Activated gamma-delta T cell treated with anti-CD3 and anti-CD28 coated beads, Interleukin-2, amount 50 U/mL, for 16 hours (primary cell): ENCODE data around the gene CAPN11.

Experiments used
- DNase-seq: peaks from one replicate; pipeline ENCODE4 v3.0.0-alpha.2; 2020; ENCODE audit warnings: low read depth

Gene CAPN11

GRCh38 chr6:44158770-44159228, at the start of gene CAPN11:
Gene CAPN11 (plus strand): TSS chr6:44158820. CDS start chr6:44158849, 29 bp downstream.
- DNase-seq, result no peak

- no peak for DNase-seq
These were observed 49.4 kb upstream of the CAPN11 start for GRCh38 chr6:44109212-44109611.

DNA sequence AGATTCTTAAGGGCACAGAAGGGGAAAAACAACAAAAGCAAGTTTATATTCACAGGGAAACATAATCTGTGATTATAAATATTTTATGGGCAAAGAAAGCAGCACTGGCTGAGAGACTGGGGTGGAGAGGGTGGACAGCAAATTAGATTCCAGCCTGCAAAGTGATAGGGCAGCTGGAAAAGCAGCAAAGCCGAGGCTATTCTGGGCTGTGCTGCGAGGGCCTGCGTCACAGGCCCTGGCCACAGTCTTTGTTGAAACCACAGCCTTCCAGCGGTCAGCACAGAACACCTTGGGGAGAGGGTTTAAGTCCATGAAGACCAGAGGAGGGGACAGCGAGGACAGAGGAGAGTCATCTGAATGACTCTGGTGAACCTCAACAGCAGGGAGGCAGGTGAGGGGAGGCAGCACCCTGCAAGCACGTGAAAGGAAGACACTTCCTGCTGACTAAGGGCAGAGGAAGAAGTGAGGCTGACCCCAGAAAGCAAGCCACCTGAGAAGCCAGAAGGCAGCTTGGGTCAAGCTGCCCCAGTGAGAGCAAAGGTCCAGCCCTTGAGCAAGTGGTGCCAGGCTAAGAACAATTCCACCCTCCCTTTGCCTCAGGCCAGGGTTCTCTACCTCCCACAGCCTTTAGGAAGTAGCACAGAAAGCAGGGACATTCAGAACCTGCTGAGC, 48.5 kb upstream of the CAPN11 start:
- DNase-seq, result no peak

- no peak for DNase-seq
These were observed 47.7 kb upstream of the CAPN11 start for GRCh38 chr6:44110966-44111365.

DNA sequence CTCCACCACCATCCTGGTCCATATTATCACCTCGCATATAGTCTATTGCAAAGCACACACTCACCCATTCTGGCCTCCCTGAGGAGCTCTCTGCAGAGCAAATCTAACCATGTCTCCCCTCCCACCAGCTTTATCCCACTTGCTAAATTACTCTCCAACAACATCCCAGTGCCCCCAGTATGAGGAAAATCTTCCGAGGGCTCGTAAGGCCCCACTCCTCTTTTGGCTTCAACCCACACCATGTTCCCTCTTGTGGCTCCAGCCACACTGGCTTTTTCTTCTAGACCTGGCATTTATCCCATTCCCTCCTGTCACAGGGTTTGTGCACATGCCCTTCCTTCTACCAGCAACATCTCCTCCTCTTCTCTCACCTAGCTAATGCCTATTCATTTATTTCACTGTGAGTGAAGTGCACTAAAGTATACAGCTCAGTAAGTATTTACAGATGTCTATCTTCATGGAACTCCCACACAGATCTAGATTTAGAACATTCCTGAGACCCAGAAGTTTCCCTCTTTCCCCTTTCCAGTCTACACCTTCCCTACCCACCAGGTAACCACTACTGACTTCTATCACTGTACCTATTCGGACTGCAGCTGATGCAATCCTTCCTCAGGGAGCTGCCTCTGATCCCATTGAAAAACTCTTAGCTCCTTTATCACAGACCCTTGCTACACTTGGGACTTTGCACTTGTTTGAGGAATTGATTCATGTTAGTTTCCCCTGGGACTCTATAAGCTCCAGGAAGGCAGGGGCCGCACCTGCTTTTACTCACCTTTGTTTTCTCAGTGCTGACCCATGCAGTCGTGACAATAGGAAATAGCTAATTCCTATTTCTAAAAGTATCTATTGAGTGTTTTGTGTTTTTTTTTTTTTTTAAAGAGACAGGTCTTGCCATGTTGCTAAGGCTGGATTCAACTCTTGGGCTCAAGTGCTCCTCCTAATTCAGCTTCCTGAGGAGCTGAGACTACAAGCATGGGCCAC, 46.9 kb upstream of the CAPN11 start:
- DNase-seq, result no peak

- no peak for DNase-seq
These were observed 45.2 kb upstream of the CAPN11 start for GRCh38 chr6:44113414-44113813.

GRCh38 chr6:44115866-44116265, 42.8 kb upstream of the CAPN11 start:
- no peak for DNase-seq

- DNase-seq, result no peak
These were observed 41.8 kb upstream of the CAPN11 start for GRCh38 chr6:44116641-44117382.

DNA sequence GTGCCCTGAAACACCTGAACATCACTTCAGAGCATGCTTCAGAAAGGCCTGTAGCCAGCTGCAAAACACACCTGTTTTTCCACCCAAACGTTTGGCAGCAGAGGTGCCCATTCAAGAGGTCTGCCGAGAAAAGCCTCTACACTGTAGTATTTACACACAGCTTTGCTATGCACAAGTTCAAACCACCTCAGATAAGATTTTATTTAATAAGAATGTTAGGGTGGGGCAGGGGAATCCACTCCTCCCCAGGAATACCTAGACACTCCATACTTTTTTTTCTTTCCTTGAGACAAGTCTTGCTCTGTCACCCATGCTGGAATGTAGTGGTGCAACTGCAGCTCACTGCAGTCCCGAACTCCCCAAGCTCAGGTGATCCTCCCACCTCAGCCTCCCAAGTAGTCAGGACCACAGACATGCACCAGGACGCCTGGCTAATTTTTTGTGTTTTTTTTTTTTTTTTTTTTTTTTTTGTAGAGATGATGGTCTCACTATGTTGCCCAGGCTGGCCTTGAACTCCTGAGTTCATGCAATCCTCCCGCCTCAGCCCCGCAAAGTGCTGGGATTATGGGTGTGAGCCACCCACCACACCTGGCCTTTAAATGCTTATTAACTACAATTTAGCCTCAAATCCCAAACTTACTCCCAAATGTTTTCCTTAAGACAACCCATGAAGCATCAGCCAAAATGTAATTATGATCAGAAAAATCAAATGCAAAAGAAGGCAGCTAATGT, 41.1 kb upstream of the CAPN11 start:
- no peak for DNase-seq

DNA sequence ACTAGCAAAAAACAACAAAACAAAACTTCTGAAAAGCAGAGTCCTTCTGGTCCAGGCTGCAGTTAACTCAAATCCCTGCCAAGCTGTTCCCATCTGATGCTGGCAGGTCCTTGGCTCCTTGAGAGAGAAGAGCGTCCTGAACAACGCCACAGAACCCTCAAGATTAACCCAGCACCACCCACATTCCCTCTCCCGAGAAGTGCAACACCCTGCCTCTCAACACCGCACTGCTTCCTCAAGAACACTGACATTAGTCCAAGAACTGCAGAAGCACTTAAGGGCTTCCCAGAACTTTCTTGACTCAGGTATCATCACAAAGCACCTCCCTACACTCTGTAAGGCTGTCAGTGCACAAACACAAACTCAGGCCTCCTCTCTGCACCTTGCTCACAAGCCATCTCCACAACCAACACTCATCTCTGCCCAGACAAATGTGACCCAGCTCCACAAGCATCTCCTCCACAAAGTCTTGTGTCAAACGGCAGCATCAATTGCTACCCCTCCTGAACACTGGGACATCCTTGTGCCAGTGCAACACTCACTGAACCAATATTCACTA, 38.8 kb upstream of the CAPN11 start:
- no peak for DNase-seq

DNA sequence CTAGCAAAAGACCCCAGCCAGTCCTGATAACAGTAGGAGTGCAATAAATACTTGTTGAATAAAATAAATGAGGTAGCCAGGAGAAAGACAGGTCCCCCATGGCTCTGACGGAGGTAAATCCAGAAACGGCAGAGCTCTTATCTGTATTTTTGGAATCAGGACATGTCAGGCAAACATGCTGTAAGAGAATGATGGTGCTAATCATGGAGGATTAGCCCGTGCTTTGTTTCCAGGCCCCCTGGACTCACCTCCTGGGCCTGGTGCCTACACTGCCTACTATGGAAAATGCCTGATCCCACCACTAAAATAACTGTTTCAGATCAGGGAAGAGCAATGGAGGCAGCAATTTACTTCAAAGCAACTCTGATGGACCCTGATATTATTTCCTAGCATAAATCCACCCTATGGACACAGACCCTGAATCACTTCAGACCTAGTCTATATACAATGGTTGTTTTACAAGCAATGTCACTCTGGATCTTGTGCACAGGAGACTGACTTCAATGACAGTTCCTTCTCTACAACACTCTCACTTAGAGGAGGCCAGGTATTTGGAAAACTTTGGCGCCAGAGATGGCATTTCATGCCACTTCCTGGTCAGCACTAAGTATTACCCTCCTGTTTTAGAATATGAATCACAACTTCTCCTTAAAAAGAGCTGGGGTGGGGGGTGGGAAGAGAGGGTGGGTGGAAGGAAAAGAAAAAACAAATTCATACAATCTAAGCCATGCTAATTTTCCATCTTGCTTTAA, 37.8 kb upstream of the CAPN11 start:
- no peak for DNase-seq

GRCh38 chr6:44122801-44123200, 35.8 kb upstream of the CAPN11 start:
- DNase-seq, result no peak

DNA sequence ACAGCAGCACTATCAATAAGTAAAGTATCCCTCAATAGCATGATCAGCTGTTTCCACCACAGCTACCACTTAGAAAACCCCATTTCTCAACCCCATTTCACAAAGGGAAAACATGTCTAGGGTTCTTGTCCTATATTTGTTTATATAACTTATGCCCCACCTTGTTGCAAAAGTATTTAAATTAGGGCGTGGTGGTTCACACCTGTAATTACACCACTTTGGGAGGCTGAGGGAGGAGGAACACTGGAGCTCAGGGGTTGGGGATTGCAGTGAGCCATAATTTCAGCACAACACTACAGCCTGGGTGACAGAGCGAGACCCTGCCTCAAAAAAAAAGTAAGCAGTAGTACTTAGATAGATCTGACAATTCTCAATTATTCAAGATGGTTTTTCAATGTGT, 35.1 kb upstream of the CAPN11 start:
- DNase-seq, result no peak

DNA sequence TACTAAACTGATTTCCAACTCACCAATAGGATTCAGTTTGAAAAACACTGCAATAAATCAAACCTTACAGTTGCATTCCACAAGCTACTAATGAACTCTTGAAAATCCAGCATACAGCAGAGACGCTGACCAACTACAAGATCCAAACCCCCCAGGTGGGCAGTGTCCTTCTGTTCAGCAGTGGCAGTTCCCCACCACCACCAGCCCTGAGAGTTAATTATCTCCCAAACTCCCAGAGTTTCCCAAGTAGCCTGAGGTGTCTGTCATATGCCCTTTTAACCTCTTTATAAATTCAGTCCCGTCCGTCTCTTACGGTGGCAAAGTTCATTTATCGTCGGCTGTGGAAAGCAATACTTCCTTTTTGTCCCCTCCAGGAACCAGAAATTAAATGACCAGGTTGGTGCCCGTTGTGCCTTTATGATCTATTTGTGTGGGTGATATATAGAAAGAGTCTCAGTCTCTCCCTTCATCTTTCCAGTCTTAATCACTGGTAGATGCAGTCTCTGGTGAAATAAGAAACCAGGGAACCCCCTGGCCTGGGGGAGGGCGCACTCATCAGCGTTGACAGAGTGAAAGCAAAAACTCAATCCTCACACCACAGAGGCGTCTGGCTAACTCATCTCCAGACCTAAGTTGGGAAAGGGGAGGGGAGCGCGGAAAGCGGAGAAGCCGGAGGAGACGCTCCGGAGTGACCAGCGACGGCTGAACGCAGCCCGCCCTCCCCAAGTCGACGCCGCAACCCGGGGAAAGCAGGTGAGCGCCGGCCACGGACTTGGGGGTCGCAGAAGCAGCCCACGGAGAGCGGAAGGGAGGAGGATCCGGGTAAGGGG, 32.1 kb upstream of the CAPN11 start:
- peak; percentile 70 for DNase-seq

DNA sequence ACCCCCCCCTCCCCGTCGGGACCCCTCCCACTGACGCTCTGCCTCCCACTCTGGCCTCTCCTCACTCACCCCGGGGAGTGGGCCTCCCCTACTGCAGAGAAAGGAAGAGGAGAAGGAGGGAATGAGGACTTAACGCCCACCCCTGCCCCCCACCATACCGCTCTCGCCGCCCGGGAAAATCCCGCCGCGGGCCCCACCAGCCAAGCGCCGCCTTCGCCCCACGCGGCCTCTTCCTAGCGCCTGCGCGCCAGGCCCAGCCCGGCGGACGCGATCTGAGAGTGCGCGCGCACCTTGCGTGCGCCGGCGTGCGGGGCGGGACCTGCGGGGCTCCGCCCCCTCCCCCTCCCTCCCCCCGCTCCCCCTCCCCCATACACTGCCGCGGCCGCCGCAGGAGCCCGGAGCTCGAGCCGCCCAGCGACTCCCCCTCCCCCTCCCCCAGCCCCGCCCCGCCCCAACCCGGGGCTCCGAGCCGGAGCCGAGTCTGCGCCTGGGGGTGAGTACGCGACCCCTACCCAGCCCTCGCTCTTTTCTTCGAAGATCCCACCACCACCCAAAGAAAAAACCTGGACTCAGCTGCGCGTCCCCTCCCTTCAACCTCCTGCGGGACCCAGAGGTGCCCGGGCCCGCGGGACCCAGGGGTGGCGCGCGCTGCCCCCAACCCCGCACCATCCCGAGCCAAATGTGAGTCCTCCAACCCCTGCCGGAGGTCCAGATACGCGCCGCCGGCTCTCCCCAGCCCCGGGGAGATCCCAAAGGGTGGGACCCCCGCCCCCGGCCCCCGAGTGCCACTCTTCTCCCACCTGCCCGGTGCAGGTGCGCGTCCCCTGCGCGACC, 31.2 kb upstream of the CAPN11 start, which contains the start of the genes MRPL14 and TMEM63B:
TSS of gene MRPL14 (minus strand) at position 267 of the 834 bp plus-strand sequence. CDS start 10,841 bp downstream, outside the sequence.
TSS of gene TMEM63B (plus strand) at position 369 of the 834 bp plus-strand sequence. CDS start 7,031 bp downstream, outside the sequence.
- DNase-seq, result peak; percentile 85

DNA sequence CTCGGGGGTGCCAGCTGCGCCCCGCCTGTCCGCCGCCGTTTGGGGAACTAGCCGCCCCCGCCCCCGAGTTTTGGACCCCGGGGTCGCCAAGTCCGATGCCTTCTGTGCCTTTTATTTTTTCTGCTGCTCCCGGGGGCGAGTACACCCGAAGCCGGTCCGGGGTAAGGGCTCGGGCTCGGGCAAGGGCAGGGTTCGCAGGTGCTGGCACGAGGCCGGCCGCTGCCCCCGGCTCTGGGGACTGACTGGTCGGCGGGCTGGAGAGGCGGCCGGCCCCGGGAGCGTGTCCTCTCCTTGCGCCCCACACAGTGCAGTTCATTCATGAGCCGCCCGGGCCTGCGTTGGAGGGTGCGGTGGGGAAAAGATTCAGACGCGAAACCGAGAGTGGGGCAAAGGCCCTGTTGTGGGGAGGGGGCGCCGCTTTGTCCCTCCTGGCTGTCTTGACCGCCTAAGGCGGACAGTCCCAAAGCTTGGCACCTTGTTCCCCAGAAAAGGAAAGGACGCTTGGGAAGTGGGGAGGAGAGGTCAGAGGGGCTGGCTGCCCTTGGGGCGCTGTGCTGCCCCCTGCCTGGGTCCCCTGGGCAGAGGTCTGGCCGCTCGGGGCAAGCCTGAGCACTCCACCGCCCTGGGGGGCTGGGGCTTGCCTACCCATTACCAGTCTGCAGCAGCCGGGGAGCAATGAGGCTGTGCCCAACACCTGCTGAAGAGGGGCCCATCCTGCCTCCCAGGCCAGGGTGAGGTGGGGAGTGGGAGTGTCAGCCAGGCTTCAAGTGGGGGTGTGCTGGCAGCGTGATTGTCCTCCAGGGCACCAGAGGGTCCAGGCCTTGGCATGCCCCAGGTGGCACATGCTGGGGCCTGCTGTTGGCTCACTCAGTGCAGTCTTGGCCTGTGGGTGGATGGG, 30.4 kb upstream of the CAPN11 start:
- DNase-seq, result no peak

DNA sequence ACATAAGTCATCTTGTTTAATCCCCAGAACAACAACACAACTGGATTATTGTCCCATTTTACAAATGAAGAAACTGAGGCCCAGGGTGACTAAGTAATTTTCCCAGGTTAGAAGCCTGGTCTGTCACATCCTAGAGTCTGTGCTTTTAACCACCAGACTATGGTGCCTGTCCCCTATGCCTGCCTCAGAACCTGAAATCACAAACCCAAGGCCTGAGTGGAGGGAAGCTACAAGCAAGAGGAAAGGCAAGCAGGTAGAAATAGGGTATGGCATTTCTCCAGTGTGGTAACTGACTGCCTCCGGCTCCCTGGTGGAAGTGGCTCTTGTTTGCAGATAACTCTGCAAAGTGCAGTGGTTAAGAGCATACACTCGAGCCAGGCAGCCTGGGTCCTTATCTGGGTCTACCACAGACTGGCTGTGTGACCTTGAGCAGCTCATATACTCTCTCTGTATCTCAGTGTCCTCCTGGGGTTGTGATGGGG, 28.7 kb upstream of the CAPN11 start:
- no peak for DNase-seq
